Fibroblast of skin of left biceps (primary cell): ENCODE data around the gene FNDC3B.

Experiments used
- DNase-seq, 2 experiments: peaks; one replicate each; pipeline ENCODE4 v3.0.0-alpha.2; 2013; ENCODE audit warnings: low read depth in 2 of 2

Gene FNDC3B

GRCh38 chr3:172391592-172392302 is 352.4 kb downstream of the FNDC3B start:
- peak in 1 of 2 experiments; percentile 6 for DNase-seq

DNA sequence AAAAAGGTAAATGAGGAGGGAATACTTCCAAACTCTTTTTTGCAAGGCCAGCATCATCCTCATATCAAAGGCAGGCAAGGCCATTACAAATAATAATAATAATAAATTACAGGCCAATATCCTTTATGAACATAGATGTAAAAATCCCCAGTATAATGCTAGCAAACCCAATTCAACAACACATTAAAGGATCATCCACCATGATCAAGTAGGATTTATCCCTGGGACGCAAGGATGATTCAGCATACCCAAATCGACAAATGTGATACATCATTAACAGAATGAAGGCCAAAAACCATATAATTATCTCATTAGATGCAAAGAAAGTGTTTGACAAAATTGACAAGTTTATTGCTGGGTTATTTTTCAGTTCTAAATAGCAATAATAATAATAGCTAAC is 355.3 kb downstream of the FNDC3B start:
- DNase-seq, result no peak

DNA sequence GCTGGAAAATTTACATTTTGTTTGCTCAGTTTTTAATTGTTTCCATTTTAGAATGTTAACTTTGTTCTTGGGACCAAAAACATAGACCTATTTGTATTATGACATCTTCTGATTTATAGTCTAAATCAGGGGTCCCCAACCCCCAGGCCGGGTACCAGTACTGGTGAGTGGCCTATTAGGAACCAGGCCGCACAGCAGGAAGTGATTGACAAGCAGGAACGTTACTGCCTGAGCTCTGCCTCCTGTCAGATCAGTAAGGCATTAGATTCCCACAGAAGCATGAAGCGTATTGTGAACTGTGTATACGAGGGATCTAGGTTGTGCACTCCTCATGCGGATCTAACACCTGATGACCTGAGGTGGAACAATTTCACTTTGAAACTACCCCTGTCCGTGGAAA is 357.0 kb downstream of the FNDC3B start:
- DNase-seq, result no peak

DNA sequence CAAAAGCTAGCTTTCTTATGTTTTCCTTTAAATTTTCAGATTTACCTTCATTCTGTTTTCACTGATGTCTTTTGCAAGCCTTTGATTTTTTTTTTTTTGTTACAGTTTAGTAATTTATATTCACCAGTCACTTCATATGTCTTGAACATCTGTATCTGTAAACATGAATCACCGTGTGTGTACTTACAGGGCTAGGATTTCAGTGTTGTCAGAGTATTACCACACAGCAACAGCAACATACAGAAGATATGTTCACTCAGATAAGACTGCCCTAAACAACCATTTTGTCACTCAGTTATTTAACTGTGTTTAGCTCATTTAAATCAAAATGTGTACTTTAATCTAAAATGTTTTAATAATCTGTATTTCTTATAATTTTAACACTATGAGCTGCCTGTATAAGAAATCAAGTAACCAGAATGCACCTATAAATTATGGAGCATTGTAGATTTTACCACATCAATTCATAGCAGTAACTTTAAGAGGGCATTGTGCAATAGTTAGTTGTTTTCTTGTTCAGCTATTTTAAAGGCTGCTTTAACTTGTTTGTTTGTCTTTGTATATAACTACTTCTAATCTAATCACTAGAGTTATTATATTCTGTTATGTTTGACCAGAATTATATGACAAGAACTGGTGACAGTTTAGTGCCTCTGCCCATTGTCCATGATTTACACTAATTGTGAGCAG is 358.5 kb downstream of the FNDC3B start:
- no peak for DNase-seq

DNA sequence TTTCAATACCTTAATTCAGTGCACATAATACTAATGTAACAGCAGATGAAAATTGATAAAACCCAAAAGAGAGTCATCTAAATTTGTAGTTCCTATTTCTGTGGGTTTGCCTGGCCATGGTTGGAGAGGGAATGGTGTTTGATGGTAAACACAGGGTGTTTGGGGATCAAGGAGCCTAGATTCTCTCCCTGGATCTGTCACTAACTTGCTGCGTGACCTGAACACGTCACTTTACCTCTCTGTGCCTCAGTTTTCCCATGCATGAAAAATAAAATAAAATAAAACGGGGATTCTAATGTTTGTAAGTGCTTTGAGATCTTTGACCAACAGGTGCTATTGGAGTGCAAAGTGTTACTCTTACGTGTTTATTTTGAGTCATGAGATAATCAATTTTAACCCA is 359.1 kb downstream of the FNDC3B start:
- no peak for DNase-seq

DNA sequence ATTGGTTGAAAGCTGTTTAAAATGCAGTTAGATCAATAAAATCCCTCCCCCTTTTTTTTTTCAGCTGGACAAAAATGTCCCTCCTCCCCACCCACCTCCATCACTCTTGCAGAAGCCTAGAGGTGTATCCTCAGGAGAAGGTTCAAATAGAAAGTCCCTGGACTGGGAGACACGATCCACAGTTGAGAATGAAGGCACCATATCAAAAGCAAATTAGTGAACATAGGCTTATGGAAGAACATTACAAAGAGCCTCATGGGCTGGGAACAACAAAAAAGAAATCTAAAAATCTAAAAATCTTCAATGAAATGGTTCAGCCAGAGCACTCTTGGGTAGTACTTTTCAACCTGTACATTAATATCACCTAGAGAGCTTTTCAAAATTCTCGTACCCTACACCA is 362.7 kb downstream of the FNDC3B start:
- DNase-seq, result no peak

DNA sequence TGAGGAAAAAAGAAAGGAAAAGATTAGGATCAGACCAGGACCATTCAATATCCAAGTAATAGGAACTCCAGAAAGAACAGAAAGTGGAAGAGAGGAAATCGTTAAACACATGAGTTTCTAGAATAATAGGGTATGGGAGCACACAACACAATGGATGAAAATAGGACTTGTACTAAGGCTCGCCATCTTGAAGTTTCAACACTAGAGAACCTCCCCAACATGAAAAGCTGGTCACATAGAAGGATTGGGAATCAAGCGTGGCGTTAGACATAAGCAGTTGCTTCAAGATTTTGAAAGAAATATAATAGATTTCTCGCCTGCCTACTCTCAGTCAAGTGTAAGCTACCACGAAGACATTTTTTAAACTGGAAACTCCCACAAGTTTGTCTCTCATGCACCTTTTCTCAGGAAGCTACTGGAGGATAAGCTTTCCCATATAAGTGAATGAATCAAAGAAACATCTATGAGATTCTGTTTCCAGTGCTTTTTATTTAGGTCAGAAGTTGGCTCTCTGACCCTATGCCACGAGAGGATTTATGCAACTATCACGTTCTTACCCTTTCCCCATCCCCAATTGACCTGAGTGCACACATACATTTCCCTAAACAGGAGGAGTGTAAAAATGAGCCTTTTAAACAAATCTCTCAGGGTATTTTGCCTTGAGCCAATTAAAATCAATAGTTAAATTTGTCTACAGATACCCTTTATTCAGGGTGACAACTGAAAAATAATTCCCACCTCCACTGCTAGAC is 363.7 kb downstream of the FNDC3B start:
- no peak for DNase-seq

- DNase-seq, result no peak
Measured at GRCh38 chr3:172404237-172404962, 365.0 kb downstream of the FNDC3B start.

DNA sequence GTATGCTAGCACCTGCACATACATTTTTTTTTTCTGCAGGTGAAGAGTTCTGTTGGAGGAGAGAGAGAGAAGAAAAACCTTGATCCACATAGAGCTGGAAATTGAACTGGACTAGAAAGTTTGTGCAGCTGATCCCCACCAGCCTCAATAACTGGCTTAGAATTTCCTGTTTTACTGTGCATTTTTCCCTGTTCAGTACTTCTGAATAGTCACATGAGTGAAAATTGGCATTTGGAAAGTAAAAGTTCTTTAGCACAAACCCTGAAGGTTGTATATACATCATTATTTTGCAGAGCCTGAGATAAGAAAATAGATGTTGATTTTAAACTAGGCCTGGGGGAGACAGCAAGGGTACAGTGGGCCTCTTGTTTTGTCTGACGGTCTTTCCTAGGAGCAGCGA is 366.5 kb downstream of the FNDC3B start:
- DNase-seq, result no peak

- DNase-seq, result no peak
Measured at GRCh38 chr3:172407872-172408271, 368.5 kb downstream of the FNDC3B start.

- no peak for DNase-seq
Measured at GRCh38 chr3:172410702-172411477, 371.5 kb downstream of the FNDC3B start.

DNA sequence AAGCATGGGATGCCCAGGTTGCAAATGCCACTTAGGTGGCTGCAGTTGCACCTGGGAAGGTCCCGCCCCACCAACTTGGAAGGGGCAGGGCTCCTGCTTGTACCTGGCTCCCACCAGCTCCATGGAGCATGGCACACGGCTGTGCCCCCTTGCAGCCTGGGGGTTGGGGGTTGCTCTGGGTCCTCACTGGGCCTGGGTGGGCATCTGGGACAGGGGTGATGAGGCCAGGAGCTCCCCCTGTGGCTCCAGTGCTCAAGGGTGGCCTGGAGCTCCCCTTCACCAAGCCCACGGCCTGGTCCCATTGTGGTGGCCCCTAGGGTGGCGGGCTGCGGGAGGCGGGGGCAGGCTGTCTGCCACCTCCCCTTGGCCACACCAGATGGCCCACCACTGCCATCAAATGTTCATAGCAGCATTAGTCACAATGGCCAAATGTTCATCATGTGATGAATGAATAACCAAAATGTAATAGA is 372.1 kb downstream of the FNDC3B start:
- no peak for DNase-seq

GRCh38 chr3:172415323-172415722 is 375.9 kb downstream of the FNDC3B start:
- DNase-seq, result no peak

GRCh38 chr3:172437713-172438112 is 398.3 kb downstream of the FNDC3B start:
- no peak for DNase-seq

GRCh38 chr3:172438186-172438585 is 398.8 kb downstream of the FNDC3B start:
- no peak for DNase-seq

GRCh38 chr3:172441581-172441980 is 402.2 kb downstream of the FNDC3B start:
- no peak for DNase-seq

DNA sequence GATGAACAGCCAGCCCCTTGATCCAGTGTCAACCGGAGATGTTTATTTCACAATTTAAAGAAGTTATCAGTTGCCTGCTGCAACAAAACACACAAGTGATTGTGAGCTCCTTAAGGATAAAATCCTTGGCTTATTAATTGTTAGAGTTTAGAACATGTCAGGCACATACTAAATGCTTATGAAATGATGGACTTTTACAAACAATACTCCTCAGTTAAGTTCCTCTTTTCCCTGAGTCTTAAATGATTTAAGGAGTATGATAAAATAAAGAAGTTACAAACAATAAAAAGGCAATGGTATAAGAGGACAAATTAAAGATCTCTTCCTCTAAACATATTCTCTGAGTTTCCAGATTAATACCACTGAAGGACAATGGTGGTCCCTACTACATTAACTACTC is 403.2 kb downstream of the FNDC3B start:
- no peak for DNase-seq

DNA sequence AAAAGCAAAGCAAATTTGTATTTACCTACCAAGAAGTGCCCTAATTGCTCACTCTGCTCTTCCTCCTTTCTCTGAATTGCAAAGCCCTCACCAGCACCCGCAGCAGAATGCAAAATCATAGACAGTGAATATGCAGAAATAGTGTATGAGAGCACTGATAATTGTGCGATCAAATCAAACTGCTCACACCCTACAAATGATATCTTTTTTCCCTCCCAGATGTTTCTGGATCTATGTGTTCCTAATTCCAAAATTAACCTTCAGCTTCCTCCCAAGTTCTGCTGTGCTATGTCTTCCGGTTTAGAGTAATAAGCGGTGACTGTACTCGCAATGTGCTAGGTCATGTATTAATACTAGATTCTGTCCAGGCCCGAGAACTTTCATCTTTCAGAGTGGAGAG is 405.4 kb downstream of the FNDC3B start:
- DNase-seq, result no peak

- DNase-seq, result no peak
Measured at GRCh38 chr3:172446198-172446597, 406.8 kb downstream of the FNDC3B start.

DNA sequence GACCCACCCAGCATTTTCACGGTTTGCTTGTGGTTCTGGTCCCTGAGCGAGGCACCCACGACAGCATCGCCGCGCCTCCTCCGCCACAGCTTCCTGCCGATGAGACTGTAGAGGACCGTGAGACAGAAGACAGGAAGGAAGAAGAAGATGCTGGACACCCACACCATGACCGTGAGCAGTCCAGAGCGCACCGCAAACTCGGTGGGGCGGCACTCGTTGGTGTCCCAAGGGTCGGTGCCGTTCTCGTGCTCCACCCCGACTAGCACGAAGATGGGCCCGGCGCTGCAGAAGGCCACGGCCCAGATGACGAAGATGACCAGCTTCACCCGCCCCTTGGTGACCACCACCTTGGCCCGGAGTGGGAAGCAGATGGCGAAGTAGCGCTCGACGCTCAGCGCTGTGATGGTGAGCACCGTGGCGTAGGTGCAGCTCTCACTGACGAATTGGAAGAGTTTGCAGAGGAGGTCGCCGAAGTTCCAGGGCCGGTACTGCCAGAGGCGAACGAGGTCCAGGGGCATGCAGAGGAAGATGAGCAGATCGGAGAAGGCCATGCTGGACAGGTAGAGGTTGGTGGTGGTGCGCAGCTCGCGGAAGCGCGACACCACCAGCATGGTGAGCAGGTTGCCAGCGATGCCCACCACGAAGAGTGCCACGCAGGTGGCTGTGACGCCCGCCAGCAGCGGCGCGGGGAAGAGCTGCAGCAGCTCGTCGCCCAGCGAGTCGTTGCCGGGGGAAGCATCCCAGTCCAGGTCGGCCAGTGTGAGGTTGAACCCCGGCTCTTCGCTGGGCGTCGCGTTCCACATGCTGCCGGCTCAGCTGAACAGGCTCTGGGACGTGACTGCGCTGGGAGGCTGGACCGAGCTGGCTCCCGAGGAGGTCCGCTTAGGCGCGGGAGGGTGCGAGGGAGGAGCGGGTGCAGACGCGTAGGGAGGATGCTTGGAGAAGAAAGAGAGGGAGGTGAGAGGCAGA is 408.5 kb downstream of the FNDC3B start, which contains the start of gene GHSR:
Gene GHSR (minus strand): TSS at position 846 of the 969 bp plus-strand sequence. CDS start 43 bp downstream, at position 803.
- DNase-seq, result no peak
